A549 (cell line): ENCODE data around the gene HRH1. TPM values are rescaled to one million over a fixed set of nuclear protein-coding genes. Genes with fewer than 3 reads are reported as not detected.

Experiments
- ATAC-seq, 2 experiments: fragments of 200-7000 bp in 1 of 2; fragments of >200 bp in 1 of 2; cut with Nextera tagmentation in 1 of 2; cut with Tn5 transposase in 1 of 2; 3 replicates each; pipeline versions ENCODE4 v1.8.0 to v1.9.1; 2018 to 2020; ENCODE audit warnings: mild to moderate bottlenecking in 1 of 2, moderate library complexity in 1 of 2
- CTCF ChIA-PET: fragments of 300-600 bp; sonication (Branson Sonifier 250); formaldehyde crosslinking; extraction: SDS; loops from one replicate; lab custom pipeline; 2021; ENCODE audit warnings: antibody characterized with exemption, inconsistent platforms; lab: Yijun Ruan, JAX
- POLR2A ChIA-PET: fragments of 350-600 bp; formaldehyde crosslinking; extraction: SDS; loops from one replicate; lab custom pipeline; 2021; ENCODE audit warnings: antibody characterized with exemption, inconsistent platforms; lab: Yijun Ruan, JAX
- DNase-seq, 2 experiments: peaks; one replicate each; pipeline versions ENCODE4 v3.0.0 to v3.0.0-alpha.2; 2011 to 2016; ENCODE audit warnings: low read depth in 1 of 2, low spot score in 1 of 2
- FAIRE-seq: peaks from 2 replicates; lab custom pipeline; 2011; peaks lifted over from hg19 to GRCh38; lab: Jason Lieb, UNC
- H3K27ac ChIP-seq, 2 experiments: fragments of >200 bp; sonication (Bioruptor Twin); formaldehyde crosslinking; 3 replicates each; pipeline ENCODE4 v1.5.1; 2016 to 2017
- H3K4me1 ChIP-seq: fragments of >200 bp; sonication (Bioruptor Twin); formaldehyde crosslinking; 3 replicates; pipeline ENCODE4 v1.6.1; 2016
- H3K4me2 ChIP-seq: fragments of >200 bp; sonication (Bioruptor Twin); formaldehyde crosslinking; 3 replicates; pipeline ENCODE4 v1.6.1; 2016
- H3K4me3 ChIP-seq: fragments of >200 bp; sonication (Bioruptor Twin); formaldehyde crosslinking; 3 replicates; pipeline ENCODE4 v1.5.1; 2016
- H3K9me3 ChIP-seq: fragments of >200 bp; sonication (Bioruptor Twin); formaldehyde crosslinking; 3 replicates; pipeline ENCODE4 v1.6.1; 2016
- BHLHE40 ChIP-seq: IDR thresholded peaks from 2 replicates; pipeline ENCODE4 v1.6.1; 2012; ENCODE audit warnings: low read depth, low read length, inconsistent platforms
- EHMT2 ChIP-seq: fragments of 200-600 bp; sonication (generic); IDR thresholded peaks from 2 replicates; pipeline ENCODE4 v1.6.1; 2016; ENCODE audit warnings: antibody characterized with exemption, low read depth, mild to moderate bottlenecking, moderate library complexity
- EP300 ChIP-seq, 2 experiments: fragments of >200 bp; sonication (Bioruptor Twin); formaldehyde crosslinking; IDR thresholded peaks; 2 replicates in 1 of 2; 3 replicates in 1 of 2; pipeline ENCODE4 v1.6.1; 2016 to 2017
- FOSB ChIP-seq: fragments of 250-450 bp; sonication (Bioruptor Pico); IDR thresholded peaks from 2 replicates; pipeline ENCODE4 v1.5.0; 2020; ENCODE audit warnings: mild to moderate bottlenecking, moderate library complexity
- FOSL2 ChIP-seq, 2 experiments: fragments of 450-650 bp in 1 of 2; fragments of >200 bp in 1 of 2; sonication (Bioruptor Twin) in 1 of 2; formaldehyde crosslinking; IDR thresholded peaks; 2 replicates each; pipeline versions ENCODE4 v1.5.0 to v1.6.1; 2016 to 2020; ENCODE audit warnings: mild to moderate bottlenecking in 1 of 2, moderate library complexity in 1 of 2
- FOXS1 ChIP-seq: fragments of 250-450 bp; sonication (Bioruptor Pico); IDR thresholded peaks from 2 replicates; pipeline ENCODE4 v1.5.0; 2020; ENCODE audit warnings: mild to moderate bottlenecking, moderate library complexity
- HOXB13 ChIP-seq: fragments of 250-450 bp; sonication (Bioruptor Pico); IDR thresholded peaks from 2 replicates; pipeline ENCODE4 v1.5.0; 2020; ENCODE audit warnings: low read depth, mild to moderate bottlenecking, moderate library complexity
- HOXB5 ChIP-seq: fragments of 250-450 bp; sonication (Bioruptor Pico); IDR thresholded peaks from 2 replicates; pipeline ENCODE4 v1.5.0; 2020; ENCODE audit warnings: mild to moderate bottlenecking, moderate library complexity
- JUNB ChIP-seq: fragments of >200 bp; sonication (Bioruptor Twin); formaldehyde crosslinking; IDR thresholded peaks from 2 replicates; pipeline ENCODE4 v1.6.1; 2016
- KDM5A ChIP-seq: fragments of 200-600 bp; sonication (generic); IDR thresholded peaks from 2 replicates; pipeline ENCODE4 v1.6.1; 2016; ENCODE audit warnings: antibody characterized with exemption, mild to moderate bottlenecking
- MAZ ChIP-seq: fragments of 150-350 bp; IDR thresholded peaks from 2 replicates; pipeline ENCODE4 v1.6.1; 2014; ENCODE audit warnings: antibody characterized with exemption, low read depth, low read length, borderline replicate concordance
- NFE2L2 ChIP-seq: fragments of 150-350 bp; conservative IDR thresholded peaks from 2 replicates; pipeline ENCODE4 v1.6.1; 2014; ENCODE audit warnings: low read length
- NR3C1 ChIP-seq: fragments of >200 bp; sonication (Bioruptor Twin); formaldehyde crosslinking; IDR thresholded peaks from 3 replicates; pipeline ENCODE4 v1.6.1; 2017
- POLR2A ChIP-seq: IDR thresholded peaks from 2 replicates; pipeline ENCODE4 v1.6.1; 2012; ENCODE audit warnings: mild to moderate bottlenecking, low read length
- POLR2AphosphoS2 ChIP-seq: conservative IDR thresholded peaks from 2 replicates; pipeline ENCODE4 v1.6.1; 2012; ENCODE audit warnings: low read length, improper control_type of control experiment, inconsistent platforms
- RAD21 ChIP-seq, 2 experiments: fragments of >200 bp in 1 of 2; sonication (Bioruptor Twin) in 1 of 2; formaldehyde crosslinking in 1 of 2; IDR thresholded peaks in 1 of 2; conservative IDR thresholded peaks in 1 of 2; 2 replicates in 1 of 2; 3 replicates in 1 of 2; pipeline ENCODE4 v1.6.1; 2012 to 2018; ENCODE audit warnings: inconsistent platforms in 1 of 2
- RARB ChIP-seq: fragments of 250-450 bp; sonication (Bioruptor Pico); IDR thresholded peaks from 2 replicates; pipeline ENCODE4 v1.8.0; 2021; ENCODE audit warnings: mild to moderate bottlenecking, moderate library complexity
- SREBF2 ChIP-seq: fragments of 450-650 bp; IDR thresholded peaks from 2 replicates; pipeline ENCODE4 v1.6.1; 2014; ENCODE audit warnings: mild to moderate bottlenecking, moderate library complexity
- TP53 ChIP-seq: fragments of 250-450 bp; sonication (Bioruptor Pico); IDR thresholded peaks from 2 replicates; pipeline ENCODE4 v1.5.0; 2021; ENCODE audit warnings: mild to moderate bottlenecking, moderate library complexity
- WGBS: methylation state at CpG from one replicate; pipeline ENCODE4 v1.1.6; 2017; ENCODE audit errors: missing lambda C conversion rate; 5-methylcytosine and 5-hydroxymethylcytosine counted together
- polyA plus RNA-seq, 4 experiments: library from polyadenylated mRNA; depleted of rRNA in 3 of 4; stranded (reverse); fragments of >200 nt; fragmentation: RNase III in 1 of 4; extraction: RNeasy Plus Mini Kit Qiagen cat#74134 plus additional on column Dnase treatment in 1 of 4; gene quantifications; 2 replicates in 3 of 4; 3 replicates in 1 of 4; pipeline ENCODE4 v1.2.3, GENCODE V29; 2011 to 2017
- TF ChIP-seq, protein P1 (sequence below): fragments of >200 bp; sonication (Bioruptor Twin); formaldehyde crosslinking; IDR thresholded peaks from 3 replicates; pipeline ENCODE4 v1.5.1; 2016

The HRH1 gene
- polyA plus RNA-seq, 2 of the 4 experiments (the other 2 are of a cell fraction) = 4.2 TPM

DNA sequence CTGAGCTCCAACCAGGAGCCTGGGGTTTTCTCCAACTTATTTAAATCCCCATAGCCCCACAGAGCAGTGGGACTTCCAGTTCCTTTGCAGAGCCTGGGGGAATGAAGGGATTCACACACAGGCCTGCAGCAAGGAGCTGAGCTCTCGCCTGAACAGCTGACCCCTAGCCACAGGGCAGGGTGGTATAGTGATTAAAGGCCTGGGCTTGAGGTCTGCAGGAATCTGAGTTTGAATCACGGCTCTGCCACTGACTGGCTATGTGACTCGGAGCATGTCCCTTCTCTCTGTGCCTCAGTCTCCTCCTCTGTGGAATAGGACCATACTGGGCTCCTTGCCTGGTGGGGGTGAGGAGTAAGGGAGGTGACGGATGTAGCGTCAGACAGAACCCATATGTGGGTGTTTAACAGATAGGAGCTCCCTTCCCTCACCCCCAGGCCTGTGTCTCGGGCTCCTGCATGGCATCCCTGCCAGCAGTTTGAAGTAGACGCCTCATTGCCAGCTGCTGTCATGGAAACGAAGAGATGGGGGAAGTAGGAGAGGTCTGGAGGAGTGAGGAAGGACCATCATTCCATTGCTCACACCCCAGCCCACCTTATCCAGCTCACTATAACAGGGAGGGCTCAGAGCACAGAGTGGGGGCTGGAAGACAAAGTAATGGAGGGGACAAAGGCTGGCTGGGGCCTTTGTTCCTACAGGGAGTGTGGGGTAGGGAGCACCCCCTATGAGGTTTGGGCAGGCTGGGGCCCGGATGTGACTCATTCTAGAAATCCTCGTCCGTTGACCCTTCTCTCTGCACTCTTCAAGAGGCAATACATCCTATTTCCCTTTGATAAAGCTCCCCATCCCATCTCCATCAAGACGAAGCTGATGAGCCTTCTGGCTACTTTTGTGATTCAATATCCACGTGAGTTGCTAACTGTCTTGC is 14.8 kb downstream of the HRH1 start:
- H3K27ac ChIP-seq = no peak overlapping the region
- FAIRE-seq (no peak), DNase-seq (no peak), ATAC-seq (no peak; a peak in 1 of 6 replicates)
- 58% methylated on average over 13 of the region's 13 CpGs for WGBS
- H3K4me2 ChIP-seq = no peak overlapping the region
- ChIA-PET CTCF (interaction anchor here (1.0 to 3.3 kb wide), 6 partner anchors 13 to 411 kb away, joined by 3 to 26 read pairs (median 4); partner anchors contain the start of gene HRH1), POLR2A (no interaction called here)
- H3K4me3 ChIP-seq = no peak overlapping the region
- no peaks in the 10 kb centered on the region for H3K4me1 ChIP-seq
- no peak for TF ChIP-seq KDM5A
- TF ChIP-seq NR3C1 = no peak
- TF ChIP-seq TP53 (CRISPR knock-in tag) = no peak
- TF ChIP-seq RARB (CRISPR knock-in tag) = no peak
- no peak for TF ChIP-seq NFE2L2
- H3K9me3 ChIP-seq = no peaks in the 10 kb centered on the region

DNA sequence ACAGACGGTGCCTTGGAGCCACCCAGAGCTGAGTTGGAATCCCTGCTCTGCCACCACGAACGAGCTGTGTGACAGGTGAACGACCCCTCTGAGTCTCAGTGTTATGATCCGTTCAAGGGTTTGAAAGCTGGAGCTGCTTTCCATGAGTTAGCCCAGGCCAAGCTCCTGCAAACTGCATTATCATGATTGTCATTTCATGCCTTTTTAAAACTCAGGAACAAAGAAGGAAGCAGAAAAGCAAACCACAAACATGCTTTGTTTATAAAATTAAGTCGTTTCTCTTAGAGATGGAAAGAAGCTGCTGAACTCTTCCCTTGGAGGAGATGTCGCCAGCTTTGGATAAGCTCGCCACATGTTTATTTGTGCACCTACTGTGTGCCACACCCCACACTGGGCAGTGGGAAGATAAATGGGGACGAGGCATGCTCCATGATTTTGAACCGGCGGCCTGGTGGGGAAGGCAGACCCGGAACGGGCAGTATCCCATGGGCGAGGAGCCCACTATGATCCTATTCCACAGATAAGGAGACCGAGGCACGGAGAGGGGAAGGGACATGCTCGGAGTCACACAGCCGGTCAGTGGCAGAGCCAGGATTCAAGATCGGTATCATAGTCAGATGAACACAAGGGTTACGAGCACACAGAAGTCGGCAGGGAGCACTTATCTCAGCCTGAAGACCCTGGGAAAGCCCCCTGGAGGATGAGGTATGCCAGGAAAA is 15.9 kb downstream of the HRH1 start:
- WGBS = 82% methylated on average over 21 of the region's 21 CpGs
- TF ChIP-seq FOSL2 (IDR thresholded peaks at IDR 0.05) (no peak), FOSL2 (CRISPR knock-in tag; IDR thresholded peaks at IDR 0.05) (no peak), MAZ (no peak), POLR2AphosphoS2 (no peak), POLR2A (no peak), JUNB (no peak), NFE2L2 (no peak), FOXS1 (CRISPR knock-in tag) (no peak), RARB (CRISPR knock-in tag) (no peak)
- H3K4me1 ChIP-seq = no peaks in the 10 kb centered on the region
- no peaks in the 10 kb centered on the region for H3K9me3 ChIP-seq
- FAIRE-seq (no peak), ATAC-seq (no peak), DNase-seq (no peak)
- CTCF ChIA-PET = interaction anchor here (1.3 to 4.9 kb wide), 8 partner anchors 11 to 412 kb away, joined by 3 to 26 read pairs (median 4); partner anchors contain the start of gene HRH1
- no peak overlapping the region for H3K4me2 ChIP-seq
- POLR2A ChIA-PET = no interaction called here
- no peak overlapping the region for H3K27ac ChIP-seq
- H3K4me3 ChIP-seq = no peak overlapping the region

DNA sequence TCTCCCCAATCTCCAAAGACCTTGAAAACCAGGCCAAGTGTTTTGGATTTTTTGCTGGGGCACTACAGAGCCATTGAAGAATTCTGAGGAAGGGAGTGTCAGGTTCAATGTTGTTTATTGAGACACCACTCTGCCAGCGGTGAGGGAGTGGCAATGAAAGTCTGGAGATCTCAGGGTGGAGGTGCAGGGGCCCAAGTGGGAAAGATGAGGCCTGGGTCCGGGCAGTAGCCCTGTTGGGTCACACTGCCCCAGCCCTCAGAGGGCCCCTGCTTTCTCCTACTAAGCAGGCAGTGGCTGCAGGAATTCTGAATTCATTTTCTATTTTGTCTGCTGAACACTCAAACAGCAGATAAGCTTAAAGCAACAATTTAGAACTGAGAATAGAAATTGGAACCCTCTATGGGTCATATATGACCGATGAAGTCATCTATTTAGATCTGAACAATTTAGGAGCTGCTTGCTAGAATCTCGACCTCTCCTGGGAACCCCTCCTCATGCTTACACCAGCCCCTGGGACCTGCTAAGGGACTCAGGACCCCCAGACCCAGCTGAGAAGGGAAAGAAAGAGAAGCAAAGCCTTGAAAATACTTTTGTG is 17.9 kb downstream of the HRH1 start:
- H3K27ac ChIP-seq = no peak overlapping the region
- no peak overlapping the region for H3K4me2 ChIP-seq
- no peak for DNase-seq
- ChIA-PET POLR2A (interaction anchor here (0.6 kb wide), 1 partner anchor 11 kb away, joined by 3 read pairs; no protein-coding TSS in a partner anchor), CTCF (interaction anchor here (0.6 to 4.9 kb wide), 5 partner anchors 17 to 163 kb away, joined by 3 to 19 read pairs (median 4); no protein-coding TSS in a partner anchor)
- no peaks in the 10 kb centered on the region for H3K9me3 ChIP-seq
- no peak overlapping the region for H3K4me3 ChIP-seq
- TF ChIP-seq FOSB (CRISPR knock-in tag) = no peak
- TF ChIP-seq RAD21 (conservative IDR thresholded peaks at IDR 0.05 in 1 of 2, IDR thresholded peaks at IDR 0.05 in 1 of 2) = no peak
- TF ChIP-seq HOXB13 (CRISPR knock-in tag) = no peak
- no peak for TF ChIP-seq SREBF2
- TF ChIP-seq, protein P1, sequence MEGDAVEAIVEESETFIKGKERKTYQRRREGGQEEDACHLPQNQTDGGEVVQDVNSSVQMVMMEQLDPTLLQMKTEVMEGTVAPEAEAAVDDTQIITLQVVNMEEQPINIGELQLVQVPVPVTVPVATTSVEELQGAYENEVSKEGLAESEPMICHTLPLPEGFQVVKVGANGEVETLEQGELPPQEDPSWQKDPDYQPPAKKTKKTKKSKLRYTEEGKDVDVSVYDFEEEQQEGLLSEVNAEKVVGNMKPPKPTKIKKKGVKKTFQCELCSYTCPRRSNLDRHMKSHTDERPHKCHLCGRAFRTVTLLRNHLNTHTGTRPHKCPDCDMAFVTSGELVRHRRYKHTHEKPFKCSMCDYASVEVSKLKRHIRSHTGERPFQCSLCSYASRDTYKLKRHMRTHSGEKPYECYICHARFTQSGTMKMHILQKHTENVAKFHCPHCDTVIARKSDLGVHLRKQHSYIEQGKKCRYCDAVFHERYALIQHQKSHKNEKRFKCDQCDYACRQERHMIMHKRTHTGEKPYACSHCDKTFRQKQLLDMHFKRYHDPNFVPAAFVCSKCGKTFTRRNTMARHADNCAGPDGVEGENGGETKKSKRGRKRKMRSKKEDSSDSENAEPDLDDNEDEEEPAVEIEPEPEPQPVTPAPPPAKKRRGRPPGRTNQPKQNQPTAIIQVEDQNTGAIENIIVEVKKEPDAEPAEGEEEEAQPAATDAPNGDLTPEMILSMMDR = no peak
- no peak for TF ChIP-seq EP300 (IDR thresholded peaks at IDR 0.05)
- TF ChIP-seq EHMT2 = no peak
- no peak for TF ChIP-seq HOXB5 (CRISPR knock-in tag)
- no peak for TF ChIP-seq BHLHE40
- ATAC-seq = no peak
- no peaks in the 10 kb centered on the region for H3K4me1 ChIP-seq
- WGBS = 50% methylated on average over 4 of the region's 4 CpGs
- no peak for FAIRE-seq
